ENCODE data around the gene OPN1MW3.
"Not testable (repeated sequence)": the region's sequence is repeated elsewhere in the genome, so short reads cannot be mapped to it uniquely, and the experiment has no call there.

The OPN1MW3 gene

GRCh38 chrX:154294791-154295574, 37.6 kb downstream of the OPN1MW3 start, which contains the start of gene TEX28:
Gene TEX28, minus strand, starts transcription at chrX:154295124. Its CDS starts 3,007 bp downstream, at chrX:154292117.
- TF ChIP-seq CTCF (IDR thresholded peaks at IDR 0.05; ENCODE audit: borderline replicate concordance, control extremely low read depth, extremely low read depth, insufficient read depth, missing control alignments) = no peak
- in situ Hi-C loops (cut with MboI; ENCODE audit: low sequenced_read_pairs, unreplicated experiment) = no loop called here
- DNase-seq (ENCODE audit: low spot score) = no peak

GRCh38 chrX:154295664-154296310, 38.4 kb downstream of the OPN1MW3 start, which contains the start of gene TKTL1:
Gene TKTL1, plus strand, starts transcription at chrX:154295795. Its CDS starts 65 bp downstream, at chrX:154295860.
- DNase-seq (ENCODE audit: low spot score) = no peak
- TF ChIP-seq CTCF (IDR thresholded peaks at IDR 0.05; ENCODE audit: borderline replicate concordance, control extremely low read depth, extremely low read depth, insufficient read depth, missing control alignments) = no peak
- in situ Hi-C loops (cut with MboI; ENCODE audit: low sequenced_read_pairs, unreplicated experiment) = no loop called here

DNA sequence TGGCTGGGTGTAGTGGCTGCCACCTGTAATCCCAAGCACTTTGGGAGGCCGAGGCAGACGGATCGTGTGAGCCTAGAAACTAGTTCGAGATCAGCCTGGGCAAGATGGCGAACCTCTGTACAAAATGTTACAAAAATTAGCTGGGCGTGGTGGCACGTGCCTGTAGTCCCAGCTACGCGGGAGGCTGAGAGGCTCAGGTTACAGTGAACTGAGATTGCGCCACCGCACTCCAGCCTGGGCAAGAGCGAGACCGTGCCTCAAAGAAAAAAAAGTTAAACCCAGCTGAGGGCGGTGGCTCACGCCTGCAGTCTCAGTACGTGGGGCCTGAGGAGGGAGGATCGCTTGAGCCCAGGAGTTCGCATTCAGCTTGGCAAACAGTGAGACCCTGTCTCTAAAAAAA, 39.3 kb downstream of the OPN1MW3 start:
- TF ChIP-seq CTCF (IDR thresholded peaks at IDR 0.05; ENCODE audit: borderline replicate concordance, control extremely low read depth, extremely low read depth, insufficient read depth, missing control alignments) = no peak
- no peak for DNase-seq (ENCODE audit: low spot score)
- in situ Hi-C loops (cut with MboI; ENCODE audit: low sequenced_read_pairs, unreplicated experiment) = no loop called here

- in situ Hi-C loops (cut with MboI; ENCODE audit: low sequenced_read_pairs, unreplicated experiment) = no loop called here
- no peak for TF ChIP-seq CTCF (IDR thresholded peaks at IDR 0.05; ENCODE audit: borderline replicate concordance, control extremely low read depth, extremely low read depth, insufficient read depth, missing control alignments)
- no peak for DNase-seq (ENCODE audit: low spot score)
Measured at GRCh38 chrX:154298312-154298711, 40.9 kb downstream of the OPN1MW3 start.

GRCh38 chrX:154300816-154301215, 43.4 kb downstream of the OPN1MW3 start:
- TF ChIP-seq CTCF (IDR thresholded peaks at IDR 0.05; ENCODE audit: borderline replicate concordance, control extremely low read depth, extremely low read depth, insufficient read depth, missing control alignments) = no peak
- in situ Hi-C loops (cut with MboI; ENCODE audit: low sequenced_read_pairs, unreplicated experiment) = no loop called here
- DNase-seq (ENCODE audit: low spot score) = no peak

DNA sequence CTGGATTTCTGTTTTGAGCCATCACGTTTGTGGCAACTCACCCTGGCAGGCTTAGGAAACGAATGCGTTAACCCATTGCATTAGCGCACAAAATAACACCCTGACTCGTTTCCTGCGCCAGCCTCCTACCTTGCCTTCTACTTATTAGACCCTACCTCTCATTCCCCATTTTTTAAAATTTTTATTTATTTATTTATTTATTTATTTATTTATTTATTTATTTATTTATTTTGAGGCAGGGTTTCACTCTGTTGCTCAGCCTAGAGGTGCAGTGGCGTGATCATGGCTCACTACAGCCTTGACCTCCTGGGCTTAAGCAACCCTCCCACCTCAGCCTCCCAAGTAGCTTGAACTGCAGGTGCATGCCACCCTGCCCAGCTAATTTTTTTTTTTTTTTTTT, 45.6 kb downstream of the OPN1MW3 start:
- in situ Hi-C loops (cut with MboI; ENCODE audit: low sequenced_read_pairs, unreplicated experiment); DNase-seq (ENCODE audit: low spot score): not testable (repeated sequence)

- no peak for TF ChIP-seq CTCF (IDR thresholded peaks at IDR 0.05; ENCODE audit: borderline replicate concordance, control extremely low read depth, extremely low read depth, insufficient read depth, missing control alignments)
- DNase-seq (ENCODE audit: low spot score) = no peak
- in situ Hi-C loops (cut with MboI; ENCODE audit: low sequenced_read_pairs, unreplicated experiment) = no loop called here
Measured at GRCh38 chrX:154303476-154303875, 46.1 kb downstream of the OPN1MW3 start.

Data from GM13976 (cell line).